ENCODE results near the gene EHBP1.

GRCh38 chr2:62817348-62817747 lies 111.8 kb downstream of the EHBP1 start:
- TF ChIP-seq NFIC (IDR thresholded peaks at IDR 0.05; ENCODE audit: borderline replicate concordance): no peak
- TF ChIP-seq TAF1 (IDR thresholded peaks at IDR 0.05; ENCODE audit: borderline replicate concordance, low read depth, low read length): no peak
- no peak for TF ChIP-seq CTCF (IDR thresholded peaks at IDR 0.05)
- no peak for TF ChIP-seq REST (IDR thresholded peaks at IDR 0.05; ENCODE audit: low read depth, low read length)
- no peak for TF ChIP-seq MAX (IDR thresholded peaks at IDR 0.05; ENCODE audit: low read depth)
- TF ChIP-seq ZBTB33 (IDR thresholded peaks at IDR 0.05; ENCODE audit: borderline replicate concordance, low read depth): no peak
- no peak for TF ChIP-seq TCF12 (IDR thresholded peaks at IDR 0.05)
- no peak for TF ChIP-seq POLR2AphosphoS5 (IDR thresholded peaks at IDR 0.05; ENCODE audit: low read depth, low read length)
